Heart right ventricle (tissue), 16 donors: ENCODE results near the gene MADD. TPM values are rescaled to one million over a fixed set of nuclear protein-coding genes. Genes with fewer than 3 reads are reported as not detected.

ENCODE experiments used
- ATAC-seq, 8 donors: fragments of 200-7000 bp; cut with Tn5 transposase; one replicate each; pipeline ENCODE4 v1.9.1; 2020; ENCODE audit warnings: mild to moderate bottlenecking in 8 of 8, moderate library complexity in 8 of 8, moderate number of reproducible peaks in 1 of 8
- DNase-seq, 2 donors: peaks; one replicate each; pipeline ENCODE4 v3.0.0-alpha.2; 2020
- H3K27ac ChIP-seq, 10 donors: fragments of 200-600 bp; sonication (generic) in 2 of 10; one replicate each; pipeline versions ENCODE4 v1.5.0 to v1.8.0; 2020 to 2022; ENCODE audit warnings: mild to moderate bottlenecking in 3 of 10
- H3K27me3 ChIP-seq, 7 donors: fragments of 200-600 bp; one replicate each; pipeline ENCODE4 v1.8.0; 2021 to 2022; ENCODE audit warnings: mild to moderate bottlenecking in 2 of 7
- H3K36me3 ChIP-seq, 9 donors: fragments of 200-600 bp; sonication (generic) in 1 of 9; one replicate each; pipeline versions ENCODE4 v1.5.0 to v1.8.0; 2020 to 2022; ENCODE audit warnings: mild to moderate bottlenecking in 2 of 9
- H3K4me1 ChIP-seq, 9 donors: fragments of 200-600 bp; sonication (generic) in 1 of 9; one replicate each; pipeline versions ENCODE4 v1.5.0 to v1.8.0; 2020 to 2022; ENCODE audit warnings: mild to moderate bottlenecking in 4 of 9
- H3K4me3 ChIP-seq, 10 donors: fragments of 200-600 bp; sonication (generic) in 2 of 10; one replicate each; pipeline versions ENCODE4 v1.5.0 to v1.8.0; 2020 to 2022; ENCODE audit warnings: mild to moderate bottlenecking in 7 of 10, moderate library complexity in 2 of 10
- H3K9me3 ChIP-seq, 11 donors: fragments of 200-600 bp in 10 of 11; sonication (generic) in 2 of 11; one replicate each; pipeline versions ENCODE4 v1.5.0 to v1.8.0; 2013 to 2022; ENCODE audit warnings: mild to moderate bottlenecking in 2 of 11, control low read depth in 1 of 11, moderate library complexity in 1 of 11
- CTCF ChIP-seq, 9 donors: fragments of 200-600 bp; sonication (generic) in 2 of 9; IDR thresholded peaks; one replicate each; pipeline versions ENCODE4 v1.5.0 to v1.8.0; 2021 to 2022; ENCODE audit warnings: antibody characterized with exemption in 9 of 9, mild to moderate bottlenecking in 5 of 9, moderate library complexity in 1 of 9
- WGBS, 2 donors: extraction: QIAGEN DNeasy Blood & Tissue Kit; methylation state at CpG; one replicate each; pipeline ENCODE4 v1.1.7; 2013; ENCODE audit warnings: inconsistent platforms in 1 of 2; 5-methylcytosine and 5-hydroxymethylcytosine counted together
- intact Hi-C, 10 donors: fragments of 100-400 bp; cut with DNase I; formaldehyde crosslinking; loops; one replicate each; pipeline versions ENCODE4 v1.11.1 to v1.14.2; 2022
- polyA plus RNA-seq, 2 donors: library from polyadenylated mRNA; stranded (reverse); fragments of 200-250 nt; gene quantifications; one replicate each; pipeline ENCODE4 v1.2.3, GENCODE V29; 2013
- total RNA-seq, 10 donors: library from RNA; stranded (reverse); fragmentation: NEBNext Ultra II Directional in 3 of 10; extraction: Animal tissue kit (Norgen Biotek cat#: 25700) in 3 of 10; gene quantifications; one replicate each; pipeline versions ENCODE4 v1.2.1 to v1.2.4, GENCODE V29; 2021 to 2023
- donor health status: Arrhythmogenic right ventricular cardiomyopathy.
- donor health status: ischemic (EF 13 %, LVEDD 7.1; RV severe dilation, severe dysfunction).
- donor health status: healthy with polysubstance abuse.
- donor health status: DM: no; HTN: yes; CAD: no.
- donor health status: DM: no; HTN: no; CAD: no.
- donor health status: ischemic (EF 25% LVEDD 6.9; RV normal size, moderate dysfunction).
- donor health status: ischemic (EF 25% LVEDD 5.7; RV mildly dilated, moderate dysfunction).
- donor health status: healthy.
- donor health status: DM: yes; HTN: yes; CAD: no.
- donor health status: Ischemic cardiomyopathy.
- donor health status: ischemic (EF 35%, LVEDD 5.7; RV mildly dilated, moderate dysfunction).
- donor health status: nonischemic (EF 11% LVEDD 7.7; RV severe dilation, severe dysfunction).
- donor health status: DM: yes; HTN: yes; CAD: no.
- donor health status: PGD.
- donor health status: ischemic (EF 29% LVEDD 5.4; RV normal size, mild dysfunction).
- donor health status: nonischemic (EF 23%, LVEDD 6.1; RV moderate dilation, normal function).

MADD gene
- total and polyA plus RNA-seq, 12 donors = 23.8 to 54.8 (median 35.4) TPM

- no peaks in the 10 kb centered on the region for H3K9me3 ChIP-seq
- H3K36me3 ChIP-seq = peaks cover 0 to 44% (median 0%) of the 10 kb centered on the region in 9 donors
- no peaks in the 10 kb centered on the region for H3K27me3 ChIP-seq
- H3K27ac ChIP-seq = peak overlapping the region in 2 of 10 donors; percentile 84 to 98
- peak overlapping the region in 5 of 10 donors; percentile 7 to 66 (median 43) for H3K4me3 ChIP-seq
- intact Hi-C loops = loop anchor here in 8 of 10 donors (2.0 to 10.0 kb wide), 7 partner anchors 33 to 479 kb away; partner anchors contain the start of genes RAPSN (in 1 of the 8) and SLC39A13 (in 1 of the 8)
- peaks cover 0 to 31% (median 0%) of the 10 kb centered on the region in 9 donors for H3K4me1 ChIP-seq
- ATAC-seq (no peak), DNase-seq (no peak)
- 89 to 97% methylated on average over 13 of the region's 13 CpGs for WGBS, 2 donors
- no peak for TF ChIP-seq CTCF (IDR thresholded peaks at IDR 0.05)
Observed at GRCh38 chr11:47375546-47376085, 105.7 kb downstream of the MADD start.

- intact Hi-C loops = loop anchor here in 5 of 10 donors (5.0 to 10.0 kb wide), 4 partner anchors 71 to 479 kb away; partner anchors contain the start of gene RAPSN (in 1 of the 5)
- Histone ChIP-seq H3K27ac (peak overlapping the region in 2 of 10 donors; percentile 84 to 98), H3K4me3 (peak overlapping the region in 6 of 10 donors; percentile 7 to 66 (median 44)), H3K36me3 (peaks cover 0 to 42% (median 0%) of the 10 kb centered on the region in 9 donors), H3K9me3 (no peaks in the 10 kb centered on the region), H3K27me3 (no peaks in the 10 kb centered on the region), H3K4me1 (peaks cover 0 to 27% (median 0%) of the 10 kb centered on the region in 9 donors)
- no peak for TF ChIP-seq CTCF (IDR thresholded peaks at IDR 0.05)
- no peak for DNase-seq
- WGBS, 2 donors = 82% methylated on average over 8 of the region's 8 CpGs
- ATAC-seq = no peak
Observed at GRCh38 chr11:47376107-47376524, 106.2 kb downstream of the MADD start.

DNA sequence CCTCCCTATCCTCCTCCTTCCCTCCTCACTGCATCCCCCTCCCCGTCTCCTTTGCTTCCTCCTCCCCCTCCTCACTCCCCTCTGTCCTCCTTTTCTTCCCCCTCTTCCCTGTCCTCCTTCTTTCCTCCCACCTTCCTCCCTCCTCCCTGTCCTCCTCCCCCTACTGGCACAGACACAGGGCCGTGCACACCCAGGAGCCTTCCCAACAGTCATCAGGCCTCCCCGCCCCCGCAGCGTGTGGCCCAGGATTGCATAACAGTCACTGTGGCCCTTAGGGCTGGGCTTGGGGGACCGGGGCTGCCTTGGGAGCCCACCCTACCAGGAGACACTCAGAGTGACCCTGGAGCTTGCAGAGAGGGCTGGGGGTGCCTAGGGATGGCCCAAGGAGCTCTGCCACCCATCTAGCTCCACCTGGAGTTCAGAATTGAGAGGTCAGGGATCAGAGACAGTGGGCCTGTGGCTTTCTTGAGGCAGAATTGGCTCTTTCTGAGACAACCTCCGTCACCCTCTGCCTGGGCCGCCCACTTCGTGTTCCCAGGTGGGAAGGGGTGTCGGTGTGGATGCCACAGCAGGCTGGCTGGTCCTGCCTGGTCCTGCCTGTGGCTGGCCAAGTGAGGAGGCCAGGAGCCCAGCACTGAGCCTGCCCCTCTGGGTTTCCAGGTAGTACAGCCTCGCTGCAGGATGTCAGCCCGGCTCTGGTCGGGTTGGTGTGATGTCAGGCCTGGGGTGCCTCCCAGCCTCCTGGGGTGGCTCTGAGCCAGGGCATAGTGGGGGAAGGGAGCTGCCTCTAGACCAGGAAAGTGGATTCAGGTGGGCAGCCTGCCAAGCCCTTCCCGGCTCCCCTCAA is 106.8 kb downstream of the MADD start:
- no peak for TF ChIP-seq CTCF (IDR thresholded peaks at IDR 0.05)

DNA sequence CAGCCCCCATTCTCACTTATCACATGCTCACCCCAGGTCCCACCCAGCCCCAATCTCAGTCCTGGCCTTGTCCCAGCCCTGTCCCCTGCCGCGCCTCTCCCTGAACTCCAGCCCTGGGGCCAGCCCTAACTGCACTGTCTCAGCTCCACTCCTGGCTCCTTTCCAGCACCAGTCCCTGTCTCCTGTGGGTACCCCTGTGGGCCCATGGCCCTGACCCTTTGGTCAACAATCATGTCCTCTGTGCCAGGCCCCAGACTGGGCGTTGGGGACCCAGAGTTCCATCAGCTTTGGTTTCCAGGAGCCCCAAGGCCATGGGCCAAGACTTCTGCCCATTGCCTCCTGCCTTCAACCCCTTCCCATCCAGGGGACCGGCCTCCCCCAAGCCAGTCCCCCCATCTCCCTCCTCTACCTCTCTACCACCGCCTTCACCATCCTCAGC is 107.7 kb downstream of the MADD start:
- TF ChIP-seq CTCF (IDR thresholded peaks at IDR 0.05) = no peak
- intact Hi-C loops = loop anchor here in 5 of 10 donors (5.0 to 10.0 kb wide), 4 partner anchors 70 to 477 kb away; partner anchors contain the start of gene RAPSN (in 1 of the 5)
- Histone ChIP-seq H3K36me3 (peaks cover 0 to 31% (median 0%) of the 10 kb centered on the region in 9 donors), H3K27ac (peak overlapping the region in 9 of 10 donors; percentile 11 to 98 (median 62)), H3K27me3 (no peaks in the 10 kb centered on the region), H3K9me3 (no peaks in the 10 kb centered on the region), H3K4me3 (peak overlapping the region in 8 of 10 donors; percentile 19 to 66 (median 42)), H3K4me1 (peaks cover 0 to 30% (median 0%) of the 10 kb centered on the region in 9 donors)
- ATAC-seq (peak in 6 of 8 donors; percentile 8 to 40 (median 33)), DNase-seq (no peak)
- 81 to 85% methylated on average over 5 of the region's 5 CpGs for WGBS, 2 donors

More for the DNA sequence above, 106.8 kb downstream of the MADD start:
- 76 to 81% methylated on average over 14 of the region's 14 CpGs for WGBS, 2 donors
- peaks cover 0 to 39% (median 0%) of the 10 kb centered on the region in 9 donors for H3K36me3 ChIP-seq
- H3K4me3 ChIP-seq = peak overlapping the region in 9 of 10 donors; percentile 16 to 66 (median 41)
- peak overlapping the region in 7 of 10 donors; percentile 20 to 98 (median 68) for H3K27ac ChIP-seq
- no peaks in the 10 kb centered on the region for H3K27me3 ChIP-seq
- ATAC-seq (peak in 5 of 8 donors; percentile 31 to 51 (median 45)), DNase-seq (no peak)
- peaks cover 0 to 27% (median 0%) of the 10 kb centered on the region in 9 donors for H3K4me1 ChIP-seq
- intact Hi-C loops = loop anchor here in 5 of 10 donors (5.0 to 10.0 kb wide), 4 partner anchors 71 to 478 kb away; partner anchors contain the start of gene RAPSN (in 1 of the 5)
- H3K9me3 ChIP-seq = no peaks in the 10 kb centered on the region
